Measurements from ENCODE around the gene INTS14. TPM values are rescaled to one million over a fixed set of nuclear protein-coding genes. Genes with fewer than 3 reads are reported as not detected.

Gene INTS14
- 51.8 and 55.1 TPM in 2 replicates for total RNA-seq (2014; rRNA removed; shearing (Covaris generic))

- DNase-seq (ENCODE audit: low spot score), result peak; percentile 99
Observed at GRCh38 chr15:65610871-65611718, at the start of gene INTS14. INTS14 (minus strand) TSS chr15:65611131; CDS start chr15:65607380, 3,751 bp downstream.

GRCh38 chr15:65659502-65660052, 48.6 kb upstream of the INTS14 start:
- DNase-seq (ENCODE audit: low spot score), result no peak

GRCh38 chr15:65655457-65655856, 44.5 kb upstream of the INTS14 start:
- DNase-seq (ENCODE audit: low spot score), result no peak

- DNase-seq (ENCODE audit: low spot score), result peak; percentile 66
Observed at GRCh38 chr15:65655026-65655425, 44.1 kb upstream of the INTS14 start.

- no peak for DNase-seq (ENCODE audit: low spot score)
Observed at GRCh38 chr15:65653801-65654521, 43.0 kb upstream of the INTS14 start.

- no peak for DNase-seq (ENCODE audit: low spot score)
Observed at GRCh38 chr15:65653341-65653740, 42.4 kb upstream of the INTS14 start.

- DNase-seq (ENCODE audit: low spot score), result no peak
Observed at GRCh38 chr15:65651831-65652749, 41.2 kb upstream of the INTS14 start.

GRCh38 chr15:65651042-65651322, 40.1 kb upstream of the INTS14 start:
- DNase-seq (ENCODE audit: low spot score), result no peak

GRCh38 chr15:65650312-65651041, 39.5 kb upstream of the INTS14 start:
- no peak for DNase-seq (ENCODE audit: low spot score)

GRCh38 chr15:65646486-65646885, 35.6 kb upstream of the INTS14 start:
- no peak for DNase-seq (ENCODE audit: low spot score)

- DNase-seq (ENCODE audit: low spot score), result no peak
Observed at GRCh38 chr15:65645392-65645791, 34.5 kb upstream of the INTS14 start.

- DNase-seq (ENCODE audit: low spot score), result no peak
Observed at GRCh38 chr15:65644282-65644681, 33.4 kb upstream of the INTS14 start.

- peak; percentile 39 for DNase-seq (ENCODE audit: low spot score)
Observed at GRCh38 chr15:65642594-65642993, 31.7 kb upstream of the INTS14 start.

- DNase-seq (ENCODE audit: low spot score), result no peak
Observed at GRCh38 chr15:65641768-65642475, 31.0 kb upstream of the INTS14 start.

GRCh38 chr15:65639509-65639908, 28.6 kb upstream of the INTS14 start:
- DNase-seq (ENCODE audit: low spot score), result no peak

- DNase-seq (ENCODE audit: low spot score), result peak; percentile 84
Observed at GRCh38 chr15:65638681-65639089, 27.8 kb upstream of the INTS14 start.

- no peak for DNase-seq (ENCODE audit: low spot score)
Observed at GRCh38 chr15:65638109-65638508, 27.2 kb upstream of the INTS14 start.

- DNase-seq (ENCODE audit: low spot score), result no peak
Observed at GRCh38 chr15:65634356-65634755, 23.4 kb upstream of the INTS14 start.

GRCh38 chr15:65633752-65634151, 22.8 kb upstream of the INTS14 start:
- DNase-seq (ENCODE audit: low spot score), result no peak

GRCh38 chr15:65632780-65633375, 21.9 kb upstream of the INTS14 start:
- no peak for DNase-seq (ENCODE audit: low spot score)
